Body of pancreas (tissue), 4 donors: ENCODE measurements around the gene PYROXD2.

Experiments
- POLR2A ChIP-seq, 3 donors: fragments of 450-650 bp; IDR thresholded peaks; one replicate each; pipeline ENCODE4 v1.6.1; 2016; ENCODE audit warnings: antibody characterized with exemption in 3 of 3, mild to moderate bottlenecking in 2 of 3
- TF ChIP-seq, protein P1 (sequence below), 7 experiments: fragments of 450-650 bp in 4 of 7; fragments of 200-600 bp in 3 of 7; sonication (generic) in 3 of 7; IDR thresholded peaks; one replicate each; pipeline ENCODE4 v1.5.1; 2016 to 2019; ENCODE audit warnings: antibody characterized with exemption in 7 of 7

DNA sequence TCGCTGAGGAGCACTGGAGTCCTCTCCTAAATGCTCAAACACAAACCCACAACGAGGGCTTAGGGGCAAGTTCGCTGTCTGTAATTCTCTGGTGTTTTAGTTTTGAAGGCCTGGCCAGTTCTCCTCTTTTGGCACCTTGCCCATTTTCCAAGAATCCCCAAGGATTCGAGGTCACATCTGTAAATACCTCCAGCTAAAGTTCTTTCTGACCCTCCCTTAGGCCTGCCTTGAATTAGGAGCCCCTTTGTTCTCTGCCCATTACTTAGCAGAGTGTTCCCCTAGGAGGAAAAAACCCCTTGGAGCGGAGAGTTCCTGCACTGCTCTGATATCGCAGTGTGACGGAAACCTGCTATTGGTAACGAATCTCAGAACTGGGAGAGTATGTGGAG lies 743 bp upstream of the PYROXD2 start:
- no peak for TF ChIP-seq POLR2A (IDR thresholded peaks at IDR 0.05)
- TF ChIP-seq, protein P1, sequence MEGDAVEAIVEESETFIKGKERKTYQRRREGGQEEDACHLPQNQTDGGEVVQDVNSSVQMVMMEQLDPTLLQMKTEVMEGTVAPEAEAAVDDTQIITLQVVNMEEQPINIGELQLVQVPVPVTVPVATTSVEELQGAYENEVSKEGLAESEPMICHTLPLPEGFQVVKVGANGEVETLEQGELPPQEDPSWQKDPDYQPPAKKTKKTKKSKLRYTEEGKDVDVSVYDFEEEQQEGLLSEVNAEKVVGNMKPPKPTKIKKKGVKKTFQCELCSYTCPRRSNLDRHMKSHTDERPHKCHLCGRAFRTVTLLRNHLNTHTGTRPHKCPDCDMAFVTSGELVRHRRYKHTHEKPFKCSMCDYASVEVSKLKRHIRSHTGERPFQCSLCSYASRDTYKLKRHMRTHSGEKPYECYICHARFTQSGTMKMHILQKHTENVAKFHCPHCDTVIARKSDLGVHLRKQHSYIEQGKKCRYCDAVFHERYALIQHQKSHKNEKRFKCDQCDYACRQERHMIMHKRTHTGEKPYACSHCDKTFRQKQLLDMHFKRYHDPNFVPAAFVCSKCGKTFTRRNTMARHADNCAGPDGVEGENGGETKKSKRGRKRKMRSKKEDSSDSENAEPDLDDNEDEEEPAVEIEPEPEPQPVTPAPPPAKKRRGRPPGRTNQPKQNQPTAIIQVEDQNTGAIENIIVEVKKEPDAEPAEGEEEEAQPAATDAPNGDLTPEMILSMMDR (IDR thresholded peaks at IDR 0.05) = no peak
